HG02840 (cell line): ENCODE data around the gene LIPE.

Source experiments
- ATAC-seq: cut with Tn5 transposase; IDR thresholded peaks from one replicate; pipeline ENCODE4 v1.9.1; 2021; ENCODE audit warnings: mild to moderate bottlenecking, moderate library complexity, moderate number of reproducible peaks; ENCODE audit not compliant: unreplicated experiment, low FRiP score

The LIPE gene

DNA sequence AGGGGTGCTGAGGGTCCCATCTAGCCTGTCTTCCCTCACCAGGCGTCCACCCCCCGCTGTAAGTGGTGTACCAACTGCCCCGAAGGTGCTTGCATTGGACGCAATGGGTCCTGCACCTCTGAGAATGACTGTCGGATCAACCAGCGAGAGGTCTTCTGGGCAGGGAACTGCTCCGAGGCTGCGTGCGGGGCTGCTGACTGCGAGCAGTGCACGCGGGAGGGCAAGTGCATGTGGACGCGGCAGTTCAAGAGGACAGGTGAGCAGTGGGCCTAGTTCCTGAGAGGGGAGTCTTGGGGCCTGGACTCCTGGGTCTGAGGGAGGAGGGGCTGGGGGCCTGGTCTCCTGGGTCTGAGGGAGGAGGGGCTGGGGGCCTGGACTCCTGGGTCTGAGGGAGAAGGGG lies 64.8 kb downstream of the LIPE start:
- ATAC-seq, result no peak

DNA sequence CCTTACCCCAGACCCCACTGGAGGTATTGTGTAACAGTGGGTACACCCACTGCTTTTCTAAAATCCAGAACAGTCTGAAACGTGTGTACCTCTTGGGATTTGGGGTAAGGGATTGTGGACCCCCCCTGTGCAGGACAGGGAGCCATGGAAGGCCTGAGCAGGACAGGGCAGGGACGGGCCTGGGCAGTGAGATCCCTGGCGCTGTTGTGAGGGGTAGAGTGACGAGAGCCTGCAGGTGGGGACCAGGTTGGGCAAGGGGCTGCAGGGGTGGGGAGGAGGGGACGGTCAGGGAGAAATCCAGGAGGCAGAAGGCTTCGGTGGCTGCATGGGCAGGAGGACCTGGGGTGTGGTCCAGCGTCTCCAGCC lies 65.7 kb downstream of the LIPE start:
- ATAC-seq, result no peak

DNA sequence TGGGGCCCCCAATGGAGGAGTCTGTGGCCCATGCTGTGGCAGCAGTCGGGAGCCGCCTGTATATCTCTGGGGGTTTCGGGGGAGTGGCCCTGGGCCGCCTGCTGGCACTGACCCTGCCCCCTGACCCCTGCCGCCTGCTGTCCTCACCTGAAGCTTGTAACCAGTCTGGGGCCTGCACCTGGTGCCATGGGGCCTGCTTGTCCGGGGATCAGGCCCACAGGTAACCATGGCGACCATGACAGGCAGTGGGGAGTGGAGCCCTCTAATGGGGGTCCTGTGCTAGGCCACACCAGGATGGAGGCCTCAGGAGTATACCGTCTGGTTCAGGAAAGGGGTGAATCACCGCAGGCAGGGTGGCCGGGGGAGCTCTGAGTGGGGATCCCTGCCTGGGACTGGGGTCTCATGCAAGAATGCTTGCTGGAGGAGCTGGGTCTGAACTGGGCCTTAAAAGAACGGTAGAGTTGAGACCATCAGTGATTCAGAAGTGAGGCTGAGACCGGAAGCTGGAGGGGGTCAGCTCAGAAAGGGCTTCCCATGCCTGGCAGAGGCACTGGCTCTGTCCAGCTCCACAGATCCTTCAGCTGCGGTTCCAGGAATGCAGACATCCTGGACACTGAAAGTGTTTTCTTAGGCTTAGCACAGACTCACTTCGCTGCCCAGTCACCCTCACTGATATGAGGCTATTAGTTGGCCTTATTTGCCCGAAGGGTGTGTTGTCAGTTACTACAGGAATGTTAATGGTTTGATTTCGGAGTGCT lies 66.2 kb downstream of the LIPE start:
- no peak for ATAC-seq

DNA sequence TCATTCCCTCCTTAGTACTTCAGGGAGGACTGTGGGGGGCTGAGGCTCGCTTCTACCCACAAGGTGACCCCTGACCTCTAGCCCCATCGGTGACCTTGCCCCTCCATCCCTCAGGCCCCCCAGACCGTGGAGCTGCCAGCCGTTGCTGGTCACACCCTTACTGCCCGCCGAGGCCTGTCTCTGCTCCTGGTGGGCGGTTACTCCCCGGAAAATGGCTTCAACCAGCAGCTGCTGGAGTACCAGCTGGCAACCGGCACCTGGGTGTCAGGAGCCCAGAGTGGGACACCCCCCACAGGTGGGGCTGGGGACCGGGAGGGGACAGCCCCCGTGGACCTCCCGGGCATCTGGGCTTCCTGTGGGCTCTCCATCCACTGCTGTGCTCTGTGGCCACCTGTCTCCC lies 69.9 kb downstream of the LIPE start:
- ATAC-seq, result no peak

DNA sequence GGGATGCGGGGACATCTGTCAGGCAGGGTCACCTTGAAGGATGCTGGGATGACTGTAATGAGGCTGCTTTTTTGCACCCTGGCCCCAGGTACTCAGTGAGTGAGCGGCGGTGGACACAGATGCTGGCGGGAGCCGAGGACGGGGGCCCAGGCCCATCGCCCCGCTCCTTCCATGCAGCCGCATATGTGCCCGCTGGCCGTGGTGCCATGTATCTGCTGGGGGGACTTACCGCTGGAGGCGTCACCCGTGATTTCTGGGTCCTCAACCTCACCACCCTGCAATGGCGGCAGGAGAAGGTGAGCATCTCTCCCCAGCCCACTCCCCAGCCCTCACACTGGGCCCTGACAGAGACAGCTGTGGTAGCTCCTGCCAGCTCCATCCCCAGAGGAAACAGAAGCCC lies 70.5 kb downstream of the LIPE start:
- no peak for ATAC-seq

DNA sequence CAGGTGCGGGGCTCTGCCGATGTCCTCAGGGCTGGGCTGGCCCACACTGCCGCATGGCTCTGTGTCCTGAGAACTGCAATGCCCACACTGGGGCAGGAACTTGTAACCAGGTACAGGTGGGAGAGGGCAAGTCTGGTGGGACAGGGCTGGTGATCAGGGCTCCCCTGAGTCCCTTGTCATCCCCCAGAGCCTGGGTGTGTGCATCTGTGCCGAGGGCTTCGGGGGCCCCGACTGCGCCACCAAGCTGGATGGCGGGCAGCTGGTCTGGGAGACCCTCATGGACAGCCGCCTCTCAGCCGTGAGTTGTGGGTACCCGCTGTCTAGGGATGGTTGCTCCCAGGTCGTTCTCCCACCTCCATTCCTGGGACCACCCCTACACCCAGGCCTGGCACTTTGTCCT lies 71.3 kb downstream of the LIPE start:
- no peak for ATAC-seq

DNA sequence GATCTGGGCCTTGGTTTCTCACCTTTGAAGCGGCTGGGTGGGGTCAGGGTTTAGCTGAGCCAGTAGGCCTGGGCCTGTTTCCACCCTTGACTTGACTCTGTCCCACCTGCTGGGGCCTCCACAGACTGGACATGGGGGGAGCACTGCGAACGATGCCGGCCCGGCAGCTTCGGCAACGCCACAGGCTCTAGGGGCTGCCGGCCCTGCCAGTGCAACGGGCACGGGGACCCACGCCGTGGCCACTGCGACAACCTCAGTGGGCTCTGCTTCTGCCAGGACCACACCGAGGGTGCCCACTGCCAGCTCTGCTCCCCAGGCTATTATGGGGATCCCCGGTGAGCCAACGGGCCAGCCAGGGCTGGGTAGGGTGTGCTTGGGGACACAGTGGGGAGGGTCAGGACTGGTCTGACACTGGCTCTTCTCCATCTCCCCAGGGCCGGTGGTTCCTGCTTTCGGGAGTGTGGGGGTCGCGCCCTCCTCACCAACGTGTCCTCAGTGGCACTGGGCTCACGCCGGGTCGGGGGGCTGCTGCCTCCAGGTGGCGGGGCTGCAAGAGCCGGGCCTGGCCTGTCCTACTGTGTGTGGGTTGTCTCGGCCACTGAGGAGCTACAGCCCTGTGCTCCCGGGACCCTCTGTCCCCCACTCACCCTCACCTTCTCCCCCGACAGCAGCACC lies 73.7 kb downstream of the LIPE start:
- ATAC-seq, result no peak

DNA sequence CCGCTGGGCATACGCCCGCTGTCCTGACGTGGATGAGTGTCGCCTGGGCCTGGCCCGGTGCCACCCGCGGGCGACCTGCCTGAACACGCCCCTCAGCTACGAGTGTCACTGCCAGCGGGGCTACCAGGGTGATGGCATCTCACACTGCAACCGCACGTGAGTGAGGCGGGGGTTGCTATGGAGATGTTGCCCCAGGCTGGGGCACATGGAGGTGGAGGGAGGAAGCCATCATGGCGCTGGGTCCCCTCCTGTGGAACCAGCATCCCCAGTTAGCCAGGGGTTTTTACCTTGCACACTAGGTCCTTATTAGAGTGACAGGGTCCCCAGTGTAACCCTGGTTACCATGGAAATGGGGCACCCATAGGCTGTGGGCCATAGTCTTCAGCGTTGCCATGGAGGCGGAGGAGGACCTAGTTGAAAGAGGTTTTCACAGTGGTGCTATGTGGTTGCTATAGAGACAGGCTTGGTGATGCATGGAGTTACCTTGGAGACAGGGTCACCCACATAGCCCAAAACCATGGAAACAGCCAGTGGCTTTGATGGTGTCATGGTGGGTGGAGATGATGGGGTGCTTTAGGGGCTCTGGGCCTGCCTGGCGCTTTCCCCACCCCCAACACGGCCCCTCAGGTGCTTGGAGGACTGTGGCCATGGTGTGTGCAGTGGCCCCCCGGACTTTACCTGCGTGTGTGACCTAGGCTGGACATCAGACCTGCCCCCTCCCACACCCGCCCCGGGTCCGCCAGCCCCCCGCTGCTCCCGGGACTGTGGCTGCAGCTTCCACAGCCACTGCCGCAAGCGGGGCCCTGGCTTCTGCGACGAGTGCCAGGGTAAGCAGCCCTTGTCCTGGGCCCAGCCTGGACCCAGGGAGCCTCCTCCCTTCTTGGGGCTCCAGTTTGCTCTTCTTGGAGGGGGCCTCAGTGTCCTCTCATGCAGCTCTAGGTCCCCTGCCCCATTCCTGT lies 74.6 kb downstream of the LIPE start:
- no peak for ATAC-seq
